Neural cell (in vitro differentiated cells): ENCODE results near the gene IL17A. TPM values are rescaled to one million over a fixed set of nuclear protein-coding genes. Genes with fewer than 3 reads are reported as not detected.
"Not testable (repeated sequence)": the region's sequence is repeated elsewhere in the genome, so short reads cannot be mapped to it uniquely, and the experiment has no call there.

ENCODE experiments used
- H2AFZ ChIP-seq: fragments of 200-600, 300-800 bp; sonication (generic), shearing (Covaris generic); 2 replicates; pipeline ENCODE4 v1.6.0; 2014; ENCODE audit warnings: low read depth, mild to moderate bottlenecking, antibody characterized with exemption, low read length, moderate library complexity
- H3F3A ChIP-seq: fragments of 200-600 bp; shearing (Covaris generic); 2 replicates; pipeline ENCODE4 v1.6.1; 2016; ENCODE audit warnings: mild to moderate bottlenecking, moderate library complexity, mixed read lengths, antibody characterized with exemption, low read length; ENCODE audit not compliant: insufficient read depth, poor library complexity, severe bottlenecking
- H3K27ac ChIP-seq: fragments of 200-600, 300-800 bp; sonication (generic), shearing (Covaris generic); 2 replicates; pipeline ENCODE4 v1.5.1; 2014; ENCODE audit warnings: mild to moderate bottlenecking, low read length, moderate library complexity
- H3K27me3 ChIP-seq: fragments of 300-800, 200-600 bp; sonication (generic), shearing (Covaris generic); 2 replicates; pipeline ENCODE4 v1.6.0; 2014; ENCODE audit warnings: mild to moderate bottlenecking, low read depth, low read length, moderate library complexity; ENCODE audit not compliant: insufficient read depth
- H3K36me3 ChIP-seq: fragments of 300-800, 200-600 bp; sonication (generic), shearing (Covaris generic); 2 replicates; pipeline ENCODE4 v1.5.1; 2014; ENCODE audit warnings: mild to moderate bottlenecking, antibody characterized with exemption, low read length, moderate library complexity; ENCODE audit not compliant: insufficient read depth
- H3K4me2 ChIP-seq: fragments of 300-800, 200-600 bp; sonication (generic), shearing (Covaris generic); 2 replicates; pipeline ENCODE4 v1.6.0; 2014; ENCODE audit warnings: mild to moderate bottlenecking, low read length
- H3K4me3 ChIP-seq: fragments of 300-800, 200-600 bp; sonication (generic), shearing (Covaris generic); 2 replicates; pipeline ENCODE4 v1.5.1; 2014; ENCODE audit warnings: mild to moderate bottlenecking, low read length, moderate library complexity
- H3K79me2 ChIP-seq: fragments of 200-600 bp; shearing (Covaris generic); replicated peaks from 2 replicates; pipeline ENCODE4 v1.6.0; 2014; ENCODE audit warnings: mild to moderate bottlenecking, low read length, moderate library complexity; ENCODE audit not compliant: insufficient read depth
- H3K9ac ChIP-seq: fragments of 300-800, 200-600 bp; sonication (generic), shearing (Covaris generic); 2 replicates; pipeline ENCODE4 v1.6.1; 2016; ENCODE audit warnings: mild to moderate bottlenecking, low read length, mixed read lengths
- H3K9me2 ChIP-seq: fragments of 200-600 bp; shearing (Covaris generic); 2 replicates; pipeline ENCODE4 v1.6.1; 2016; ENCODE audit warnings: mild to moderate bottlenecking, low read length, mixed read lengths; ENCODE audit not compliant: insufficient read depth
- H3K9me3 ChIP-seq: fragments of 200-600, 300-800 bp; sonication (generic), shearing (Covaris generic); 2 replicates; pipeline ENCODE4 v1.6.1; 2016; ENCODE audit warnings: mild to moderate bottlenecking, mixed run types, low read length, moderate library complexity, mixed read lengths
- H4K20me1 ChIP-seq: fragments of 200-600 bp; shearing (Covaris generic); 2 replicates; pipeline ENCODE4 v1.6.1; 2016; ENCODE audit warnings: mild to moderate bottlenecking, mixed run types; ENCODE audit not compliant: insufficient read depth
- EP300 ChIP-seq: fragments of 450-650 bp; conservative IDR thresholded peaks from 2 replicates; pipeline ENCODE4 v1.6.1; 2014; ENCODE audit warnings: antibody characterized with exemption, mild to moderate bottlenecking, moderate library complexity; ENCODE audit not compliant: poor library complexity, severe bottlenecking
- EZH2 ChIP-seq: fragments of 200-600, 300-800 bp; shearing (Covaris generic), sonication (generic); IDR thresholded peaks from 2 replicates; pipeline ENCODE4 v1.6.1; 2014; ENCODE audit warnings: antibody characterized with exemption, low read length, borderline replicate concordance, mild to moderate bottlenecking; ENCODE audit not compliant: insufficient read depth, poor library complexity, severe bottlenecking
- MXI1 ChIP-seq: fragments of 450-650 bp; conservative IDR thresholded peaks from 2 replicates; pipeline ENCODE4 v1.6.1; 2014; ENCODE audit warnings: antibody characterized with exemption, mild to moderate bottlenecking; ENCODE audit not compliant: poor library complexity, severe bottlenecking
- POLR2AphosphoS5 ChIP-seq: IDR thresholded peaks from 2 replicates; pipeline ENCODE4 v1.6.1; 2012
- RAD21 ChIP-seq: fragments of 450-650 bp; conservative IDR thresholded peaks from 2 replicates; pipeline ENCODE4 v1.6.1; 2014; ENCODE audit warnings: antibody characterized with exemption, mild to moderate bottlenecking, moderate library complexity
- SMC3 ChIP-seq: fragments of 450-650 bp; conservative IDR thresholded peaks from 2 replicates; pipeline ENCODE4 v1.6.1; 2014; ENCODE audit warnings: antibody characterized with exemption, mild to moderate bottlenecking, moderate library complexity; ENCODE audit not compliant: poor library complexity
- TAF1 ChIP-seq: IDR thresholded peaks from 2 replicates; pipeline ENCODE4 v1.6.1; 2012; ENCODE audit warnings: low read depth
- polyA plus RNA-seq: library from polyadenylated mRNA; depleted of rRNA; stranded (reverse); fragments of >200 nt; gene quantifications from 2 replicates; pipeline ENCODE4 v1.2.3, GENCODE V29; 2014
- TF ChIP-seq, protein P1 (sequence below): IDR thresholded peaks from 2 replicates; pipeline ENCODE4 v1.6.1; 2012; ENCODE audit warnings: borderline replicate concordance
- TF ChIP-seq, protein P2 (sequence below): fragments of 450-650 bp; IDR thresholded peaks from 2 replicates; pipeline ENCODE4 v1.5.1; 2014; ENCODE audit warnings: antibody characterized with exemption, mild to moderate bottlenecking, moderate library complexity; ENCODE audit not compliant: poor library complexity, severe bottlenecking

The IL17A gene
- polyA plus RNA-seq, 1 donor from 2014 or later, result not detected

DNA sequence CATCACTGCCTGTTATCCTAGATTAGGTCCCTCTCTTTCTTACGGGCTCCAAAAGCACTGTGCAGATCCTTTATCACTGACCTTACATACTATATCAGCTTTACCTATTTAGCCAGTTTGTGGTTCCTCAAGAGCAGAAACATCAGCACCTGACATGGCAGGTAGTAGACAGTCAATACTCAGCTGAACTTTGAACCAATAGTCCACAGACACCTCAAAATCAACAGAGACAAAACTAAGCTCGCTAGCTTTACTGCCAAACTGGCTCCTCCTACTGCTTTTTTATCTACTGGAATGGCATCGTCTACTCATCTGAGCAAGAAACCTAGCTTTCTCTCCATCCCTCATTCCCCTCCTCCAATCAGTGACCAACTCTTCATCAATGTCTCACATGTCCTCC, 5.6 kb downstream of the IL17A start:
- Histone ChIP-seq H3F3A (no peaks in the 10 kb centered on the region), H2AFZ (no peak overlapping the region), H3K79me2 (no peaks in the 10 kb centered on the region), H3K9ac (no peak overlapping the region), H3K27me3 (no peaks in the 10 kb centered on the region), H3K4me3 (no peak overlapping the region), H3K4me2 (no peak overlapping the region), H3K36me3 (no peaks in the 10 kb centered on the region), H3K9me3 (no peaks in the 10 kb centered on the region), H3K27ac (no peak overlapping the region), H3K9me2 (no peaks in the 10 kb centered on the region), H4K20me1 (no peaks in the 10 kb centered on the region)
- no peak for TF ChIP-seq MXI1
- TF ChIP-seq, protein P1, sequence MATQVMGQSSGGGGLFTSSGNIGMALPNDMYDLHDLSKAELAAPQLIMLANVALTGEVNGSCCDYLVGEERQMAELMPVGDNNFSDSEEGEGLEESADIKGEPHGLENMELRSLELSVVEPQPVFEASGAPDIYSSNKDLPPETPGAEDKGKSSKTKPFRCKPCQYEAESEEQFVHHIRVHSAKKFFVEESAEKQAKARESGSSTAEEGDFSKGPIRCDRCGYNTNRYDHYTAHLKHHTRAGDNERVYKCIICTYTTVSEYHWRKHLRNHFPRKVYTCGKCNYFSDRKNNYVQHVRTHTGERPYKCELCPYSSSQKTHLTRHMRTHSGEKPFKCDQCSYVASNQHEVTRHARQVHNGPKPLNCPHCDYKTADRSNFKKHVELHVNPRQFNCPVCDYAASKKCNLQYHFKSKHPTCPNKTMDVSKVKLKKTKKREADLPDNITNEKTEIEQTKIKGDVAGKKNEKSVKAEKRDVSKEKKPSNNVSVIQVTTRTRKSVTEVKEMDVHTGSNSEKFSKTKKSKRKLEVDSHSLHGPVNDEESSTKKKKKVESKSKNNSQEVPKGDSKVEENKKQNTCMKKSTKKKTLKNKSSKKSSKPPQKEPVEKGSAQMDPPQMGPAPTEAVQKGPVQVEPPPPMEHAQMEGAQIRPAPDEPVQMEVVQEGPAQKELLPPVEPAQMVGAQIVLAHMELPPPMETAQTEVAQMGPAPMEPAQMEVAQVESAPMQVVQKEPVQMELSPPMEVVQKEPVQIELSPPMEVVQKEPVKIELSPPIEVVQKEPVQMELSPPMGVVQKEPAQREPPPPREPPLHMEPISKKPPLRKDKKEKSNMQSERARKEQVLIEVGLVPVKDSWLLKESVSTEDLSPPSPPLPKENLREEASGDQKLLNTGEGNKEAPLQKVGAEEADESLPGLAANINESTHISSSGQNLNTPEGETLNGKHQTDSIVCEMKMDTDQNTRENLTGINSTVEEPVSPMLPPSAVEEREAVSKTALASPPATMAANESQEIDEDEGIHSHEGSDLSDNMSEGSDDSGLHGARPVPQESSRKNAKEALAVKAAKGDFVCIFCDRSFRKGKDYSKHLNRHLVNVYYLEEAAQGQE, result no peak
- TF ChIP-seq TAF1, result no peak
- TF ChIP-seq SMC3, result no peak
- TF ChIP-seq EP300, result no peak
- TF ChIP-seq, protein P2, sequence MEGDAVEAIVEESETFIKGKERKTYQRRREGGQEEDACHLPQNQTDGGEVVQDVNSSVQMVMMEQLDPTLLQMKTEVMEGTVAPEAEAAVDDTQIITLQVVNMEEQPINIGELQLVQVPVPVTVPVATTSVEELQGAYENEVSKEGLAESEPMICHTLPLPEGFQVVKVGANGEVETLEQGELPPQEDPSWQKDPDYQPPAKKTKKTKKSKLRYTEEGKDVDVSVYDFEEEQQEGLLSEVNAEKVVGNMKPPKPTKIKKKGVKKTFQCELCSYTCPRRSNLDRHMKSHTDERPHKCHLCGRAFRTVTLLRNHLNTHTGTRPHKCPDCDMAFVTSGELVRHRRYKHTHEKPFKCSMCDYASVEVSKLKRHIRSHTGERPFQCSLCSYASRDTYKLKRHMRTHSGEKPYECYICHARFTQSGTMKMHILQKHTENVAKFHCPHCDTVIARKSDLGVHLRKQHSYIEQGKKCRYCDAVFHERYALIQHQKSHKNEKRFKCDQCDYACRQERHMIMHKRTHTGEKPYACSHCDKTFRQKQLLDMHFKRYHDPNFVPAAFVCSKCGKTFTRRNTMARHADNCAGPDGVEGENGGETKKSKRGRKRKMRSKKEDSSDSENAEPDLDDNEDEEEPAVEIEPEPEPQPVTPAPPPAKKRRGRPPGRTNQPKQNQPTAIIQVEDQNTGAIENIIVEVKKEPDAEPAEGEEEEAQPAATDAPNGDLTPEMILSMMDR, result no peak
- TF ChIP-seq POLR2AphosphoS5, result no peak
- TF ChIP-seq EZH2, result no peak

DNA sequence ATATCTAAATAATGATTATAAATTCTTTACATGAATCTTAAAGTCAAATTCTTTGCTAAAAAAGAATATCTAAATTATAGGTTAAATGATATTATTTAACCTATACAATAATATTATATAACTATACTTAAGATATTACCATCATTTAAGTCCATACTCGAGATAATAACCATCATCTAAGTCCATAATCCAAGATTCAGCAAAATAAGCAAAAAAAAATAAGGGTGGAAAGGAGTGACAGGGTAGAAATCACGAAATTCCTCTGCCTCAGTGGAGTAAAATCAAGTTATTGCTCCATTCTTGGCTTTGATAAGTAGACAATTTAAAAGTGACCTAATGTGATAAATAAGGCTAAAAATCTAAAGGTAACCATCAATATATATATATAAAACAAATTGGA, 9.7 kb downstream of the IL17A start:
- no peak overlapping the region for H2AFZ ChIP-seq
- H3K9me2 ChIP-seq, result no peaks in the 10 kb centered on the region
- H3K4me3 ChIP-seq, result no peak overlapping the region
- no peaks in the 10 kb centered on the region for H3K9me3 ChIP-seq
- no peak overlapping the region for H3K9ac ChIP-seq
- H3K79me2 ChIP-seq, result no peaks in the 10 kb centered on the region
- TF ChIP-seq, protein P1, result no peak
- TF ChIP-seq POLR2AphosphoS5, result no peak
- TF ChIP-seq RAD21, result no peak
- TF ChIP-seq TAF1, result no peak
- no peak for TF ChIP-seq SMC3
- TF ChIP-seq, protein P2, result no peak
- TF ChIP-seq EP300, result no peak
- TF ChIP-seq EZH2, result no peak
- no peak for TF ChIP-seq MXI1
- H3K27ac ChIP-seq, result no peak overlapping the region
- no peaks in the 10 kb centered on the region for H3F3A ChIP-seq
- no peaks in the 10 kb centered on the region for H3K36me3 ChIP-seq
- no peaks in the 10 kb centered on the region for H3K27me3 ChIP-seq
- no peaks in the 10 kb centered on the region for H4K20me1 ChIP-seq
- H3K4me2 ChIP-seq, result no peak overlapping the region

DNA sequence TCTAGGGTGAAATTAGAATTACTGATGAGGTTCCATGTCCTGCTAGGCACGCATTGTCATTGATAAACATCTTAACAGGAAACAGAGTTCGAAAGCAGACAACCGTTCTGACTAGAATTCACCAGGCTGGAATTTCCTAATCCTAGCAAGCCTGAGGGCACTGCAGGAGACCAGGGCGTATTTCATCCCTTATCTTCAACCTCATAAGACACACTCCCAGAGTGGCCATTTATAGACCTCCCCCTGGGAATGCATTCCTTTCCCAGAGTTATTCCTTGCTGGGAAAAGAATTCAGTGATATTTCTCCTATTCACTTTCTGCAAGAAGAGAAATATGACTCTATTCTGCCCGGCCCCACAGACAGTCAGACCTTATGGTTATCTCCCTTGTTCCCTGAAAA, 13.9 kb downstream of the IL17A start:
- not testable (repeated sequence) for H3K9me3 ChIP-seq, H4K20me1 ChIP-seq, H3K4me2 ChIP-seq, H3F3A ChIP-seq, H3K9ac ChIP-seq, H3K27me3 ChIP-seq, H3K27ac ChIP-seq, H2AFZ ChIP-seq, H3K4me3 ChIP-seq, H3K79me2 ChIP-seq, H3K36me3 ChIP-seq, H3K9me2 ChIP-seq
